ENCODE results near the gene SEC14L5. TPM values are rescaled to one million over a fixed set of nuclear protein-coding genes. Genes with fewer than 3 reads are reported as not detected.

SEC14L5 gene
- total RNA-seq, 1 donor from 2014 or later: 0.32 TPM

DNA sequence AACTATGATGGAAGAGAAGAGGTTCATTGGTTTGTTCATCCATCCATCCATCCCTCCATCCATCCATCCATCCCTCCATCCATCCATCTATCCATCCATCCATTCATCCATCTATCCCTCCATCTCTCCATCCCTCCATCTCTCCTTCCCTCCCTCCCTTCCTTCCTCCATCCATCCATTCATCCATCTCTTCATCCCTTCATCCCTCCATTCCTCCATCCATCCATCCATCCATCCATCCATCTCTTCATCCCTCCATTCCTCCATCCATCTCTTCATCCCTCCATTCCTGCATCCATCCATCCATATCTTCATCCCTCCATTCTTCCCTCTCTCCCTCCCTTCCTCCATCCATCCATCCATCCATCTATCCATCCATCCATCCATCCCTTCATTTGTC lies 11.2 kb upstream of the SEC14L5 start:
- Mint-ChIP-seq H3K4me3 (ENCODE audit: unreplicated experiment) (no peak overlapping the region), H3K27ac (ENCODE audit: unreplicated experiment) (no peak overlapping the region), H3K9me3 (ENCODE audit: unreplicated experiment) (no peaks in the 10 kb centered on the region), H3K36me3 (ENCODE audit: low read depth, unreplicated experiment) (no peaks in the 10 kb centered on the region), H3K4me1 (ENCODE audit: low read depth, unreplicated experiment) (peaks cover 32% of the 10 kb centered on the region), H3K27me3 (ENCODE audit: low read depth, unreplicated experiment) (no peaks in the 10 kb centered on the region)
- peaks cover 6% of the 10 kb centered on the region for H4K20me1 ChIP-seq (ENCODE audit: insufficient read depth, low read length)
- H3K27ac ChIP-seq (ENCODE audit: low read depth, low read length): no peak overlapping the region
- FAIRE-seq: no peak
- H2AFZ ChIP-seq (ENCODE audit: low read depth, low read length): no peak overlapping the region
- TF ChIP-seq, protein P1, sequence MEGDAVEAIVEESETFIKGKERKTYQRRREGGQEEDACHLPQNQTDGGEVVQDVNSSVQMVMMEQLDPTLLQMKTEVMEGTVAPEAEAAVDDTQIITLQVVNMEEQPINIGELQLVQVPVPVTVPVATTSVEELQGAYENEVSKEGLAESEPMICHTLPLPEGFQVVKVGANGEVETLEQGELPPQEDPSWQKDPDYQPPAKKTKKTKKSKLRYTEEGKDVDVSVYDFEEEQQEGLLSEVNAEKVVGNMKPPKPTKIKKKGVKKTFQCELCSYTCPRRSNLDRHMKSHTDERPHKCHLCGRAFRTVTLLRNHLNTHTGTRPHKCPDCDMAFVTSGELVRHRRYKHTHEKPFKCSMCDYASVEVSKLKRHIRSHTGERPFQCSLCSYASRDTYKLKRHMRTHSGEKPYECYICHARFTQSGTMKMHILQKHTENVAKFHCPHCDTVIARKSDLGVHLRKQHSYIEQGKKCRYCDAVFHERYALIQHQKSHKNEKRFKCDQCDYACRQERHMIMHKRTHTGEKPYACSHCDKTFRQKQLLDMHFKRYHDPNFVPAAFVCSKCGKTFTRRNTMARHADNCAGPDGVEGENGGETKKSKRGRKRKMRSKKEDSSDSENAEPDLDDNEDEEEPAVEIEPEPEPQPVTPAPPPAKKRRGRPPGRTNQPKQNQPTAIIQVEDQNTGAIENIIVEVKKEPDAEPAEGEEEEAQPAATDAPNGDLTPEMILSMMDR (IDR thresholded peaks at IDR 0.05; ENCODE audit: insufficient read depth, low read depth, low read length): no peak
- TF ChIP-seq EZH2 (IDR thresholded peaks at IDR 0.05; ENCODE audit: insufficient read depth, low read length): no peak
- peaks cover 33% of the 10 kb centered on the region for H3K4me1 ChIP-seq (ENCODE audit: insufficient read depth, low read length)
- no peaks in the 10 kb centered on the region for H3K79me2 ChIP-seq (ENCODE audit: insufficient read depth, low read length)
- H3K9me3 ChIP-seq (ENCODE audit: insufficient read depth, low read depth, low read length): no peaks in the 10 kb centered on the region
- DNase-seq (ENCODE audit: low read depth): no peak
- H3K36me3 ChIP-seq (ENCODE audit: insufficient read depth, low read length): no peaks in the 10 kb centered on the region
- no peak overlapping the region for H3K9ac ChIP-seq (ENCODE audit: low read length)
- no peak overlapping the region for H3K4me3 ChIP-seq (ENCODE audit: insufficient read depth, low read depth, low read length)
- H3K27me3 ChIP-seq (ENCODE audit: insufficient read depth, low read length): no peaks in the 10 kb centered on the region
- no peak overlapping the region for H3K4me2 ChIP-seq (ENCODE audit: low read length)

DNA sequence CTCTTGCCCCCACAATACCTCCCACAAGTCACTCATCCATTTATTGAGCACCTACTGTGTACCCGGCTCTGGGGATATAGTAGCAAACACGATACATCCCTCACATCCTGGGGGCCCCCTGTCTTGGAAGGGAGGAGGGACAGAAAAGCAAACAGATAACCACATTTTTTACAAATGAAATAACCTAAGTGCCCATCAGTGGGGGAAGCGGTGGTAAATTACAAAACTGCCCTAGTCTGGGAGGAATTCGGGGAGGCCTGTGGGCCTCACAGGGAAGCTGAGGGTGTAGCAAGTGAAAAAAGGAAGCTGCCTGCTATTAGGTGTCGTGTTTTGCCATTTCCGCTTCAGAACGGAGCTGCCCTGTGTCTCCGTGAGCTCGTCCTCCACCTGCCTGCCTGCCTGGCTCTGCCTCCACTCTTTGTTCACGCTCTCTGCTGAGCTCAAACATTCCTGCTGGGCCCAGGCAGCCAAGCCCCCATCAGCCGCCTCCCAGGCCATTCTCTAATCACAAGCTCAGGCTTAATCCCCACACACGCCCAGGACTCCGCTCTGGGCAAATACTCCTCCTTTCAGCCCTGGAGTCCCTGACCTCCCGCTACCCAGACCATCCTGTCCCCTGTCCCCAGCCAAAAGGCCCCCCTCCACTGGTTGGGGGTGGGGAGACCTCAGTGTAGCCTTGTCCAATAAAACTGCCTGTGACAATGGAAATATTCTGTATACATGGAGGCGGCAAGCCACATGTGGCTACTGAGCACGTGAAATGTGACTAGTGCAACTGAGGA lies 10.2 kb upstream of the SEC14L5 start:
- Histone ChIP-seq H3K9me3 (ENCODE audit: insufficient read depth, low read depth, low read length) (no peaks in the 10 kb centered on the region), H3K79me2 (ENCODE audit: insufficient read depth, low read length) (no peaks in the 10 kb centered on the region), H3K4me3 (ENCODE audit: insufficient read depth, low read depth, low read length) (no peak overlapping the region), H3K27me3 (ENCODE audit: insufficient read depth, low read length) (no peaks in the 10 kb centered on the region), H3K4me1 (ENCODE audit: insufficient read depth, low read length) (peaks cover 28% of the 10 kb centered on the region), H4K20me1 (ENCODE audit: insufficient read depth, low read length) (peaks cover 6% of the 10 kb centered on the region), H2AFZ (ENCODE audit: low read depth, low read length) (peak overlapping the region; percentile 18), H3K9ac (ENCODE audit: low read length) (no peak overlapping the region), H3K27ac (ENCODE audit: low read depth, low read length) (no peak overlapping the region), H3K4me2 (ENCODE audit: low read length) (no peak overlapping the region), H3K36me3 (ENCODE audit: insufficient read depth, low read length) (no peaks in the 10 kb centered on the region)
- Mint-ChIP-seq H3K27me3 (ENCODE audit: low read depth, unreplicated experiment) (no peaks in the 10 kb centered on the region), H3K4me1 (ENCODE audit: low read depth, unreplicated experiment) (peaks cover 29% of the 10 kb centered on the region), H3K9me3 (ENCODE audit: unreplicated experiment) (no peaks in the 10 kb centered on the region), H3K27ac (ENCODE audit: unreplicated experiment) (peak overlapping the region; percentile 34), H3K36me3 (ENCODE audit: low read depth, unreplicated experiment) (no peaks in the 10 kb centered on the region), H3K4me3 (ENCODE audit: unreplicated experiment) (no peak overlapping the region)
- DNase-seq (ENCODE audit: low read depth): no peak
- TF ChIP-seq, protein P1 (IDR thresholded peaks at IDR 0.05; ENCODE audit: insufficient read depth, low read depth, low read length): no peak
- FAIRE-seq: no peak

Data from astrocyte (in vitro differentiated cells and primary cell).